Measurements from ENCODE around the gene RALY. TPM values are rescaled to one million over a fixed set of nuclear protein-coding genes. Genes with fewer than 3 reads are reported as not detected.

Gene RALY
- total RNA-seq, 1 donor: 94.6 TPM

GRCh38 chr20:33999025-33999649 lies 5.4 kb downstream of the RALY start:
- H3K9me3 ChIP-seq (ENCODE audit: low read depth, low read length): no peaks in the 10 kb centered on the region
- H3K4me3 ChIP-seq (ENCODE audit: low read length): no peak overlapping the region
- H3K4me1 ChIP-seq (ENCODE audit: insufficient read depth, low read length): peaks cover 83% of the 10 kb centered on the region
- H3K27me3 ChIP-seq (ENCODE audit: insufficient read depth, low read length): no peaks in the 10 kb centered on the region

- Histone ChIP-seq H3K9me3 (ENCODE audit: low read depth, low read length) (no peaks in the 10 kb centered on the region), H3K4me1 (ENCODE audit: insufficient read depth, low read length) (peaks cover 73% of the 10 kb centered on the region), H3K27me3 (ENCODE audit: insufficient read depth, low read length) (no peaks in the 10 kb centered on the region), H3K4me3 (ENCODE audit: low read length) (no peak overlapping the region)
Measured at GRCh38 chr20:34001378-34001777, 7.7 kb downstream of the RALY start.

DNA sequence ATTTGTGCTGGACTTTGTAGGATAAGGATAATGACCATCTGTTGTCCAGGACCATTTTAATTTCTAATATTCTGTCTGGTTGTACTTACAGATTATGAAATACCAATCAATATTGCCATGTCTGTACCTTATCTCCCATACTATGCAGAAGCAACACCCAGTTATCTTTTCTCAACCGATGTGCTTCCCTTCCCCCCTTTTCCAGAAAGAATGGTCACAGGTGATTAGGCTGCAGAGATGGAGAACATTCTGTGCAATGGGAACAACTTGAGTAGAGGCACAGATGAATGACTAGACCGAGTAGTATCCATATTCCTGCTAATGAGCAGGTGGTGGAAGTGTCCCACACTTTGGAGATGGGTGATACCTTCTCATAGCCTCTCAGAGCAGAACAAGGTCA lies 10.5 kb downstream of the RALY start:
- Histone ChIP-seq H3K4me1 (ENCODE audit: insufficient read depth, low read length) (peaks cover 58% of the 10 kb centered on the region), H3K4me3 (ENCODE audit: low read length) (no peak overlapping the region), H3K9me3 (ENCODE audit: low read depth, low read length) (no peaks in the 10 kb centered on the region), H3K27me3 (ENCODE audit: insufficient read depth, low read length) (no peaks in the 10 kb centered on the region)

DNA sequence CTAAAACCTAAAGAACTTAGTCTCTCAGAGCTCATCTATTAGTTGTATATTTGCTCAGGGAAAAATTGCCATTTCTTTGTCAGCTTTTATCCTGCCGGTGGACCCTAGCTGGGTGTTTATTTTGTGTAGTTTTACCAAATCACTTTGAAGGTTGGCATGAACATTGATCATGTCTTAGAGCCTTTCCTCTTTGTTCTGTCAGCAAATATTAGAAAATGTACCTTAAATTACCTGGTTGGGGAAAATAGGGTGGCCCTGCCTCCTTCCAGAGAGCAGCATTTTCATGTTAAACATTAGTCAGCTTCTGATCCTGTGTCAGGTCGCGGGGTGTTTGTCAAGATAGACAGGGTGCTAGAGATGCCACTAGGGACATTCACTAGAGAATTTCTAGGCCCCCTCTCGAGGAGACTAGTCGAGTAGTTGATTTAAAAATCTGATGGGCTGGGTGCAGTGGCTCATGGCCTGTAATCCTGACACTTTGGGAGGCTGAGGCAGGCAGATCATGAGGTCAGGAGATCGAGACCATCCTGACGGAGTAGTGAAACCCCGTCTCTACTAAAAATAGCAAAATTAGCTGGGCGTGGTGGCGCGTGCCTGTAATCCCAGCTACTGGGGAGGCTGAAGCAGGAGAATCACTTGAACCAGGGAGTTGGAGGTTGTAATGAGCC lies 11.2 kb downstream of the RALY start:
- Histone ChIP-seq H3K4me1 (ENCODE audit: insufficient read depth, low read length) (peaks cover 58% of the 10 kb centered on the region), H3K4me3 (ENCODE audit: low read length) (no peak overlapping the region), H3K9me3 (ENCODE audit: low read depth, low read length) (no peaks in the 10 kb centered on the region), H3K27me3 (ENCODE audit: insufficient read depth, low read length) (no peaks in the 10 kb centered on the region)

DNA sequence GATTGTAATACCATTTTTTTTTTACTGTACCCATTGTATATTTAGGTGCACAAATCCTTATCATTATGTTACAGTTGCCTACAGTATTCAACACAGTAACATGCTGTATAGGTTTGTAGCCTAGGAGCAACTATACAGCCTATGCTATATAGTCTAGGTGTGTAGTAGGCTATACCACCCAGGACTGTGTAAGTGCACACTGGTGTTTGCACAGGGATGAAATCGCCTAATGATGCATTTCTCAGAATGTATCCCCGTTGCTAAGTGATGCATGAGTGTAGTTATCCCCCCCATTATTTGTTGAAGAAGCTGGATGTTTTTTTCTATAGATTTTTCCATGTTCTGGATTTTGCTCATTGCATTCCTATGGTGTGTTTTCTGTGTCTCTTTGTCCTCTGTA lies 12.9 kb downstream of the RALY start:
- Histone ChIP-seq H3K4me3 (ENCODE audit: low read length) (no peak overlapping the region), H3K4me1 (ENCODE audit: insufficient read depth, low read length) (peaks cover 53% of the 10 kb centered on the region), H3K27me3 (ENCODE audit: insufficient read depth, low read length) (no peaks in the 10 kb centered on the region), H3K9me3 (ENCODE audit: low read depth, low read length) (no peaks in the 10 kb centered on the region)

- H3K4me3 ChIP-seq (ENCODE audit: low read length): no peak overlapping the region
- peaks cover 50% of the 10 kb centered on the region for H3K4me1 ChIP-seq (ENCODE audit: insufficient read depth, low read length)
- H3K27me3 ChIP-seq (ENCODE audit: insufficient read depth, low read length): no peaks in the 10 kb centered on the region
- H3K9me3 ChIP-seq (ENCODE audit: low read depth, low read length): no peaks in the 10 kb centered on the region
Measured at GRCh38 chr20:34008477-34008876, 14.8 kb downstream of the RALY start.

GRCh38 chr20:34010405-34010931 lies 16.8 kb downstream of the RALY start:
- no peaks in the 10 kb centered on the region for H3K27me3 ChIP-seq (ENCODE audit: insufficient read depth, low read length)
- H3K4me1 ChIP-seq (ENCODE audit: insufficient read depth, low read length): peaks cover 40% of the 10 kb centered on the region
- no peak overlapping the region for H3K4me3 ChIP-seq (ENCODE audit: low read length)
- H3K9me3 ChIP-seq (ENCODE audit: low read depth, low read length): no peaks in the 10 kb centered on the region

GRCh38 chr20:34011275-34011674 lies 17.6 kb downstream of the RALY start:
- Histone ChIP-seq H3K27me3 (ENCODE audit: insufficient read depth, low read length) (no peaks in the 10 kb centered on the region), H3K4me1 (ENCODE audit: insufficient read depth, low read length) (peaks cover 48% of the 10 kb centered on the region), H3K4me3 (ENCODE audit: low read length) (no peak overlapping the region), H3K9me3 (ENCODE audit: low read depth, low read length) (no peaks in the 10 kb centered on the region)

- H3K27me3 ChIP-seq (ENCODE audit: insufficient read depth, low read length): no peaks in the 10 kb centered on the region
- H3K4me1 ChIP-seq (ENCODE audit: insufficient read depth, low read length): peaks cover 57% of the 10 kb centered on the region
- no peaks in the 10 kb centered on the region for H3K9me3 ChIP-seq (ENCODE audit: low read depth, low read length)
- no peak overlapping the region for H3K4me3 ChIP-seq (ENCODE audit: low read length)
Measured at GRCh38 chr20:34012330-34012729, 18.6 kb downstream of the RALY start.

- Histone ChIP-seq H3K4me1 (ENCODE audit: insufficient read depth, low read length) (peaks cover 61% of the 10 kb centered on the region), H3K4me3 (ENCODE audit: low read length) (no peak overlapping the region), H3K27me3 (ENCODE audit: insufficient read depth, low read length) (no peaks in the 10 kb centered on the region), H3K9me3 (ENCODE audit: low read depth, low read length) (no peaks in the 10 kb centered on the region)
Measured at GRCh38 chr20:34012735-34013134, 19.0 kb downstream of the RALY start.

DNA sequence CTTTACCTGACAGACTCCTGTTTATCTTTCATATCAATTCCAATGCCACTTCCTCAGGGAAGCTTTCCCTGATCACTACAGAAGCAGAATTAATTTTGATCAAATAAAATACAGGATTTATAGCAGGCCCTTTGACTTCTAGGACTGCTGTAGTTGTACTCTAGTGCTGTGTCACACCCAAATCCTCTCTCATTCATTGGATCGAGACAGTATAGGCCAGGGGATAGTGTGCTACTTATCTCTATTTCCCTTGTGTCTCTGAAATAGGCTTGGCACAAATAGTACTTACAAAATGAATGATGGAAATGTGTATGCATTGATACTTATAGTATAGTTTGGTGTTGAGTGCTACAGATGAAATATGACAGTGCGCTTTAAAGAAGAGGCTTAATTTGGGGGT lies 19.8 kb downstream of the RALY start:
- H3K9me3 ChIP-seq (ENCODE audit: low read depth, low read length): no peaks in the 10 kb centered on the region
- no peaks in the 10 kb centered on the region for H3K27me3 ChIP-seq (ENCODE audit: insufficient read depth, low read length)
- no peak overlapping the region for H3K4me3 ChIP-seq (ENCODE audit: low read length)
- peaks cover 62% of the 10 kb centered on the region for H3K4me1 ChIP-seq (ENCODE audit: insufficient read depth, low read length)

GRCh38 chr20:34014878-34015277 lies 21.2 kb downstream of the RALY start:
- Histone ChIP-seq H3K27me3 (ENCODE audit: insufficient read depth, low read length) (no peaks in the 10 kb centered on the region), H3K9me3 (ENCODE audit: low read depth, low read length) (no peaks in the 10 kb centered on the region), H3K4me1 (ENCODE audit: insufficient read depth, low read length) (peaks cover 61% of the 10 kb centered on the region), H3K4me3 (ENCODE audit: low read length) (no peak overlapping the region)

- peaks cover 59% of the 10 kb centered on the region for H3K4me1 ChIP-seq (ENCODE audit: insufficient read depth, low read length)
- no peak overlapping the region for H3K4me3 ChIP-seq (ENCODE audit: low read length)
Measured at GRCh38 chr20:34015401-34016335, 22.0 kb downstream of the RALY start.

DNA sequence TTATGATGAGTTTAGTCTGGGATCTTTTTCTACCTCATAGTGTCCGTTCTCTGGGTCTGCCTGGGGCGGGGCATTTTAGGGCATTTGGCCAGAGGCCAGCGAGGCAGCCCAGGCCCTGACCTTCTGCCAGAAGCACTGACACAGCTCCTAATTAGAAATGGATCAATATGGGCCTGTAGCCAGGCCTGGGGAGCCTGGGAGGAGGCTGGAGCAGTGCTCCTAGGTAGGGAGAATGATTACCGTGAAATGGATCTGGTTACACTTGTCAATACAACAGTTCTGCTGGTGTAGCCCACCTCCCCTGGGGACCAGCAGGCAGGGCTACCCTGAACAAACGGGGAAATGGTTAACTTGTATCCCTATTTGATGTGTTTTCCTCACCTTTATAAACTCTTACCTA lies 23.0 kb downstream of the RALY start:
- no peak overlapping the region for H3K4me3 ChIP-seq (ENCODE audit: low read length)
- peaks cover 56% of the 10 kb centered on the region for H3K4me1 ChIP-seq (ENCODE audit: insufficient read depth, low read length)
- no peaks in the 10 kb centered on the region for H3K9me3 ChIP-seq (ENCODE audit: low read depth, low read length)
- no peaks in the 10 kb centered on the region for H3K27me3 ChIP-seq (ENCODE audit: insufficient read depth, low read length)

More at GRCh38 chr20:34015401-34016335, 22.0 kb downstream of the RALY start:
- Histone ChIP-seq H3K9me3 (ENCODE audit: low read depth, low read length) (no peaks in the 10 kb centered on the region), H3K27me3 (ENCODE audit: insufficient read depth, low read length) (no peaks in the 10 kb centered on the region)

DNA sequence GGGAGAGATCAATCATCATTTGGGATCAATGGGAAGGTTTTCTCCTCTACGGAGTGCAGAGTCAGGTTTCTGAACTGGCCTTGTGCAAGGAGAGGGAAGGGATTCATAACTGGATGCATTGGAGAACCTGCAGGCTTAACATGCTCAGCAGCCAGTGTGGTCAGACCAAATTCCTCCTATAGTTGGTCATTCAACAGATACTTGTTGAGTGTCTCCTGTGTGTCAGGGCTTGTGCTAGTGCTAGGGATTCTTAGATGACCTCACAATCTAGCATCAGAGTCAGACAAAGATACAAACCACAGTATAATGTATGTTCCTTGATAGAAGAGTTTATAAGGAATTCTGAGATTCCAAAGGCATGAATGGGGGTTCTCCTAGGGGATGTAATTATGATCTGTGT lies 23.9 kb downstream of the RALY start:
- no peak overlapping the region for H3K4me3 ChIP-seq (ENCODE audit: low read length)
- H3K4me1 ChIP-seq (ENCODE audit: insufficient read depth, low read length): peaks cover 57% of the 10 kb centered on the region
- H3K9me3 ChIP-seq (ENCODE audit: low read depth, low read length): no peaks in the 10 kb centered on the region
- H3K27me3 ChIP-seq (ENCODE audit: insufficient read depth, low read length): no peaks in the 10 kb centered on the region

Measured in mononuclear cell (primary cell).